Body of pancreas (tissue), 4 donors: ENCODE measurements around the gene ADH5. TPM values are rescaled to one million over a fixed set of nuclear protein-coding genes. Genes with fewer than 3 reads are reported as not detected.

ENCODE experiments used
- ATAC-seq: fragments of 150-250 bp; one replicate; pipeline ENCODE4 v1.9.1; 2016
- DNase-seq, 4 donors: peaks; one replicate each; pipeline ENCODE4 v3.0.0-alpha.2; 2019
- H3K27ac ChIP-seq, 4 donors: fragments of 200-600 bp; sonication (generic); 1 replicate in 3 of 4; 2 replicates in 1 of 4; pipeline versions ENCODE4 v1.5.1 to v1.6.1; 2016 to 2019; ENCODE audit warnings: mild to moderate bottlenecking in 1 of 4, mixed read lengths in 1 of 4, moderate library complexity in 1 of 4
- H3K27me3 ChIP-seq, 2 donors: fragments of 200-600 bp; sonication (generic); one replicate each; pipeline ENCODE4 v1.6.0; 2016; ENCODE audit warnings: mild to moderate bottlenecking in 1 of 2
- H3K36me3 ChIP-seq, 2 donors: fragments of 200-600 bp; sonication (generic); replicated peaks in 1 of 2; 2 replicates each; pipeline ENCODE4 v1.5.1; 2016; ENCODE audit warnings: low read depth in 2 of 2; ENCODE audit not compliant: insufficient read depth in 1 of 2
- H3K4me1 ChIP-seq: fragments of 200-600 bp; sonication (generic); one replicate; pipeline ENCODE4 v1.6.0; 2016
- H3K4me3 ChIP-seq, 2 donors: fragments of 200-600 bp; sonication (generic); 1 replicate in 1 of 2; 2 replicates in 1 of 2; pipeline ENCODE4 v1.5.1; 2016 to 2019
- H3K9me3 ChIP-seq, 3 donors: fragments of 200-600 bp; sonication (generic); 1 replicate in 2 of 3; 2 replicates in 1 of 3; pipeline ENCODE4 v1.5.1; 2016
- CTCF ChIP-seq, 7 experiments: fragments of 450-650 bp in 4 of 7; fragments of 200-600 bp in 3 of 7; sonication (generic) in 3 of 7; IDR thresholded peaks; one replicate each; pipeline ENCODE4 v1.5.1; 2016 to 2019; ENCODE audit warnings: antibody characterized with exemption in 7 of 7
- POLR2A ChIP-seq, 3 donors: fragments of 450-650 bp; IDR thresholded peaks; one replicate each; pipeline ENCODE4 v1.6.1; 2016; ENCODE audit warnings: antibody characterized with exemption in 3 of 3, mild to moderate bottlenecking in 2 of 3
- WGBS, 2 donors: methylation state at CpG; one replicate each; pipeline ENCODE4 v1.1.5; 2017; 5-methylcytosine and 5-hydroxymethylcytosine counted together
- intact Hi-C: fragments of 100-400 bp; cut with DNase I; formaldehyde crosslinking; loops from one replicate; pipeline ENCODE4 v1.15.1; 2023
- total RNA-seq, 2 donors: library from RNA; depleted of rRNA; stranded (reverse); fragments of >200 nt; gene quantifications; one replicate each; pipeline ENCODE4 v1.1.0, GENCODE V29; 2016

The ADH5 gene
- total RNA-seq, 2 donors from 2014 or later = 30.0 to 63.3 TPM

DNA sequence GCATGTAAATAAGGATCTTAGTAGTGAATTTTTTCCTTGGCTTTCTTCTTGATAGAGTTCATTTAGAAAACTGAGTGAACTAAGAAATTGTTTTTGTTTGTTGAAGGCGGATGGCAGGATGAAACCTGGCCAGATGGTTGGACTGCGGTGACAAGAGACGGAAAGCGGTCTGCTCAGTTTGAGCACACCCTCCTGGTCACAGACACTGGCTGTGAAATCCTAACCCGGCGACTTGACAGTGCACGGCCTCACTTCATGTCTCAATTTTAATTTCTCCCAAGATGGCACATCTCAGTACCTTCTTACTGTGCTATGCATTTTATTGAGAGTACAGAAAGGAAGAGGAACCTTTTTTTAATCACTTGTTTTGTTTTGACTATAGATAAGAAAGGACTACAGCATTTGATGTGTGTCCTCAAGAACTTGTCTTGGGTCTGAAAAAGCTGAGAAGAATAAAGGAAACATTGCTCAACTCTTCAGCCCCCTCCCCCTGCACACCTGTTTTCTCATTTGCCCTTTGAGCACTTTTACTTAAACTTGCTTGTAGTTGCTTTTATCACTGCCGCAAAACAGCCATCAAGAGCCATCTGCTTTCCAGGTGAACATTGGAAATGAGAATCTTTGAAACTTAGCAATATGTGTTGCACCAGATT, 27.4 kb downstream of the ADH5 start:
- no peak overlapping the region for H3K27ac ChIP-seq

GRCh38 chr4:99059550-99059949, 29.0 kb downstream of the ADH5 start:
- DNase-seq = no peak
- 98 to 100% methylated on average over 1 of the region's 1 CpG for WGBS, 2 donors
- Histone ChIP-seq H3K9me3 (no peaks in the 10 kb centered on the region), H3K36me3 (peaks cover 0 to 5% of the 10 kb centered on the region in 2 donors), H3K27ac (no peak overlapping the region), H3K4me3 (no peak overlapping the region), H3K27me3 (no peaks in the 10 kb centered on the region), H3K4me1 (peaks cover 3% of the 10 kb centered on the region)
- TF ChIP-seq CTCF (IDR thresholded peaks at IDR 0.05) (no peak), POLR2A (IDR thresholded peaks at IDR 0.05) (no peak)
- intact Hi-C loops = loop anchor here (10.0 kb wide), 1 partner anchor 65 kb away; the partner anchor contains the start of gene METAP1
- ATAC-seq = no peak

More for the DNA sequence above, 27.4 kb downstream of the ADH5 start:
- WGBS, 2 donors = 94 to 95% methylated on average over 8 of the region's 8 CpGs
- no peak for DNase-seq
- ATAC-seq = no peak
- TF ChIP-seq CTCF (IDR thresholded peaks at IDR 0.05) (no peak), POLR2A (IDR thresholded peaks at IDR 0.05) (no peak)
- no peaks in the 10 kb centered on the region for H3K9me3 ChIP-seq
- H3K4me3 ChIP-seq = no peak overlapping the region
- peaks cover 0 to 5% of the 10 kb centered on the region in 2 donors for H3K36me3 ChIP-seq
- no peaks in the 10 kb centered on the region for H3K27me3 ChIP-seq
- no peaks in the 10 kb centered on the region for H3K4me1 ChIP-seq
- intact Hi-C loops = no loop called here

- DNase-seq (no peak), ATAC-seq (no peak)
- intact Hi-C loops = loop anchor here (10.0 kb wide), 1 partner anchor 63 kb away; the partner anchor contains the start of gene METAP1
- H3K4me1 ChIP-seq = peaks cover 3% of the 10 kb centered on the region
- H3K4me3 ChIP-seq = no peak overlapping the region
- WGBS, 2 donors = 75 to 77% methylated on average over 2 of the region's 2 CpGs
- no peaks in the 10 kb centered on the region for H3K9me3 ChIP-seq
- TF ChIP-seq POLR2A (IDR thresholded peaks at IDR 0.05) (no peak), CTCF (IDR thresholded peaks at IDR 0.05) (no peak)
- H3K36me3 ChIP-seq = peaks cover 0 to 5% of the 10 kb centered on the region in 2 donors
- H3K27ac ChIP-seq = no peak overlapping the region
- no peaks in the 10 kb centered on the region for H3K27me3 ChIP-seq
Measured at GRCh38 chr4:99058228-99058627, 30.4 kb downstream of the ADH5 start.

DNA sequence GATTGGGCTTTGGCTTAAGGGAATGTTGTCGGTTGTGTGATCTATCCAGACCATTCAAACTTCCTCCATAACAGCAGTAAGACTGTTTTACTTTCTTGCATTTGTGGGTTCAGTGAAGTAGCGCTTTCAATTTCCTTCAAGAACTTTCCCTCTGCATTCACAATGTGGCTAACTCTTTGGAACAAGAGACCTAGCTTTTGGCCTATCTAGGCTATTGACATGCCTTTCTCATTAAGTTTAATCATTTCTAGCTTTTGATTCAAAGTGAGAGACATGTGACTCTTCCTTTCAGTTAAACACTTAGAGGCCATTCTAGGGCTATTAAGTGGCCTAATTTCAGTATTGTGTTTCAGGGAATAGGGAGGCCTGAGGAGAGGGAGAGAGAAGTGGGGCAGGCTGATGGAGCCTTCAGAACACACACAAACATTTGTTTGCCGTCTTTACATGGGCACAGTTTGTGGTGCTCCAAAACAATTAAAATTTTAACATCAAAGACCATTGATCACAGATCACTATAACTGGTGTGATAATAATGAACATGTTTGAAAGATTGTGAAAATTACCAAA, 34.1 kb downstream of the ADH5 start:
- 88 to 89% methylated on average over 3 of the region's 3 CpGs for WGBS, 2 donors
- H3K36me3 ChIP-seq = peaks cover 0 to 5% of the 10 kb centered on the region in 2 donors
- ATAC-seq (no peak), DNase-seq (no peak)
- intact Hi-C loops = loop anchor here (10.0 kb wide), 1 partner anchor 60 kb away; the partner anchor contains the start of gene METAP1
- H3K4me3 ChIP-seq = no peak overlapping the region
- no peak overlapping the region for H3K27ac ChIP-seq
- H3K27me3 ChIP-seq = no peaks in the 10 kb centered on the region
- TF ChIP-seq POLR2A (IDR thresholded peaks at IDR 0.05) = no peak
- TF ChIP-seq CTCF (IDR thresholded peaks at IDR 0.05) = no peak
- no peaks in the 10 kb centered on the region for H3K9me3 ChIP-seq
- H3K4me1 ChIP-seq = peaks cover 3% of the 10 kb centered on the region
